HG03175 (cell line): ENCODE data around the gene COL7A1.
"Not testable (repeated sequence)": the region's sequence is repeated elsewhere in the genome, so short reads cannot be mapped to it uniquely, and the experiment has no call there.

Experiments
- ATAC-seq: cut with Tn5 transposase; IDR thresholded peaks from one replicate; pipeline ENCODE4 v1.9.1; 2021; ENCODE audit warnings: mild to moderate bottlenecking, moderate library complexity; ENCODE audit not compliant: unreplicated experiment

COL7A1 gene

GRCh38 chr3:48546203-48546829 is 48.8 kb downstream of the COL7A1 start:
- ATAC-seq: no peak

- no peak for ATAC-seq
Observed at GRCh38 chr3:48544141-48544540, 51.0 kb downstream of the COL7A1 start.

- ATAC-seq: no peak
Observed at GRCh38 chr3:48543271-48543866, 51.8 kb downstream of the COL7A1 start.

GRCh38 chr3:48538451-48538850 is 56.7 kb downstream of the COL7A1 start:
- no peak for ATAC-seq

- no peak for ATAC-seq
Observed at GRCh38 chr3:48536785-48537184, 58.3 kb downstream of the COL7A1 start.

- ATAC-seq: no peak
Observed at GRCh38 chr3:48536116-48536515, 59.0 kb downstream of the COL7A1 start.

- no peak for ATAC-seq
Observed at GRCh38 chr3:48535578-48535977, 59.6 kb downstream of the COL7A1 start.

GRCh38 chr3:48532977-48533337 is 62.2 kb downstream of the COL7A1 start:
- no peak for ATAC-seq

- ATAC-seq: no peak
Observed at GRCh38 chr3:48532271-48532976, 62.7 kb downstream of the COL7A1 start.

GRCh38 chr3:48530701-48531100 is 64.4 kb downstream of the COL7A1 start:
- ATAC-seq: not testable (repeated sequence)

- no peak for ATAC-seq
Observed at GRCh38 chr3:48528754-48529153, 66.4 kb downstream of the COL7A1 start.

- ATAC-seq: no peak
Observed at GRCh38 chr3:48528048-48528447, 67.1 kb downstream of the COL7A1 start.

GRCh38 chr3:48524970-48525369 is 70.2 kb downstream of the COL7A1 start:
- ATAC-seq: no peak

GRCh38 chr3:48521635-48522034 is 73.5 kb downstream of the COL7A1 start:
- ATAC-seq: no peak

- ATAC-seq: no peak
Observed at GRCh38 chr3:48519277-48519643, 75.9 kb downstream of the COL7A1 start.

GRCh38 chr3:48518638-48519276 is 76.4 kb downstream of the COL7A1 start:
- ATAC-seq: no peak

- no peak for ATAC-seq
Observed at GRCh38 chr3:48518069-48518468, 77.1 kb downstream of the COL7A1 start.

GRCh38 chr3:48516571-48516970 is 78.6 kb downstream of the COL7A1 start:
- ATAC-seq: no peak

- no peak for ATAC-seq
Observed at GRCh38 chr3:48514431-48515227, 80.5 kb downstream of the COL7A1 start.
